ENCODE results near the gene DNM1.
"Not testable (repeated sequence)": the region's sequence is repeated elsewhere in the genome, so short reads cannot be mapped to it uniquely, and the experiment has no call there.

The DNM1 gene

GRCh38 chr9:128169492-128169891 is 33.7 kb upstream of the DNM1 start:
- no peak overlapping the region for H3K27ac ChIP-seq
- DNase-seq (ENCODE audit: low read depth, low spot score), result no peak
- no peak for TF ChIP-seq POLR2AphosphoS5 (IDR thresholded peaks at IDR 0.05; ENCODE audit: borderline replicate concordance, low read depth, low read length)
- no peak for TF ChIP-seq FOXP2 (optimal IDR thresholded peaks at IDR 0.05; ENCODE audit: control extremely low read depth, extremely low read length, insufficient read depth)
- TF ChIP-seq EZH2 (IDR thresholded peaks at IDR 0.05), result no peak
- no peaks in the 10 kb centered on the region for H3K9me3 ChIP-seq (ENCODE audit: low read depth, low read length)
- H3K36me3 ChIP-seq (ENCODE audit: insufficient read depth, low read length), result peaks cover 32% of the 10 kb centered on the region; the same call in 1 of the 2 replicates
- no peak overlapping the region for H3K9ac ChIP-seq (ENCODE audit: insufficient read length)
- H3K4me3 ChIP-seq, result no peak overlapping the region

- DNase-seq (ENCODE audit: low read depth, low spot score), result no peak
- Histone ChIP-seq H3K9me3 (ENCODE audit: low read depth, low read length) (no peaks in the 10 kb centered on the region), H3K27ac (no peak overlapping the region), H3K9ac (ENCODE audit: insufficient read length) (no peak overlapping the region), H3K4me3 (no peak overlapping the region), H3K36me3 (ENCODE audit: insufficient read depth, low read length) (peaks cover 32% of the 10 kb centered on the region; the same call in 1 of the 2 replicates)
- TF ChIP-seq FOXP2 (optimal IDR thresholded peaks at IDR 0.05; ENCODE audit: control extremely low read depth, extremely low read length, insufficient read depth) (no peak), EZH2 (IDR thresholded peaks at IDR 0.05) (no peak), POLR2AphosphoS5 (IDR thresholded peaks at IDR 0.05; ENCODE audit: borderline replicate concordance, low read depth, low read length) (no peak)
These were observed 33.3 kb upstream of the DNM1 start for GRCh38 chr9:128169925-128170324.

GRCh38 chr9:128174062-128174461 is 29.1 kb upstream of the DNM1 start:
- no peaks in the 10 kb centered on the region for H3K9me3 ChIP-seq (ENCODE audit: low read depth, low read length)
- H3K36me3 ChIP-seq (ENCODE audit: insufficient read depth, low read length), result peaks cover 40% of the 10 kb centered on the region; the same call in 1 of the 2 replicates
- TF ChIP-seq EZH2 (IDR thresholded peaks at IDR 0.05) (no peak), FOXP2 (optimal IDR thresholded peaks at IDR 0.05; ENCODE audit: control extremely low read depth, extremely low read length, insufficient read depth) (no peak), POLR2AphosphoS5 (IDR thresholded peaks at IDR 0.05; ENCODE audit: borderline replicate concordance, low read depth, low read length) (no peak)
- H3K4me3 ChIP-seq, result no peak overlapping the region
- H3K9ac ChIP-seq (ENCODE audit: insufficient read length), result no peak overlapping the region
- H3K27ac ChIP-seq, result no peak overlapping the region
- no peak for DNase-seq (ENCODE audit: low read depth, low spot score)

GRCh38 chr9:128175102-128175563 is 28.0 kb upstream of the DNM1 start:
- DNase-seq (ENCODE audit: low read depth, low spot score), result no peak
- Histone ChIP-seq H3K4me3 (no peak overlapping the region), H3K27ac (peak overlapping the region; percentile 59), H3K9me3 (ENCODE audit: low read depth, low read length) (no peaks in the 10 kb centered on the region), H3K9ac (ENCODE audit: insufficient read length) (no peak overlapping the region), H3K36me3 (ENCODE audit: insufficient read depth, low read length) (peaks cover 39% of the 10 kb centered on the region; the same call in 1 of the 2 replicates)
- TF ChIP-seq EZH2 (IDR thresholded peaks at IDR 0.05), result no peak
- TF ChIP-seq FOXP2 (optimal IDR thresholded peaks at IDR 0.05; ENCODE audit: control extremely low read depth, extremely low read length, insufficient read depth), result no peak
- no peak for TF ChIP-seq POLR2AphosphoS5 (IDR thresholded peaks at IDR 0.05; ENCODE audit: borderline replicate concordance, low read depth, low read length)

GRCh38 chr9:128175726-128176125 is 27.5 kb upstream of the DNM1 start:
- H3K4me3 ChIP-seq, result no peak overlapping the region
- TF ChIP-seq FOXP2 (optimal IDR thresholded peaks at IDR 0.05; ENCODE audit: control extremely low read depth, extremely low read length, insufficient read depth), result no peak
- TF ChIP-seq EZH2 (IDR thresholded peaks at IDR 0.05), result no peak
- no peak for TF ChIP-seq POLR2AphosphoS5 (IDR thresholded peaks at IDR 0.05; ENCODE audit: borderline replicate concordance, low read depth, low read length)
- peaks cover 44% of the 10 kb centered on the region; the same call in 1 of the 2 replicates for H3K36me3 ChIP-seq (ENCODE audit: insufficient read depth, low read length)
- H3K9me3 ChIP-seq (ENCODE audit: low read depth, low read length), result no peaks in the 10 kb centered on the region
- no peak overlapping the region for H3K9ac ChIP-seq (ENCODE audit: insufficient read length)
- DNase-seq (ENCODE audit: low read depth, low spot score), result no peak
- H3K27ac ChIP-seq, result peak overlapping the region; percentile 59

DNA sequence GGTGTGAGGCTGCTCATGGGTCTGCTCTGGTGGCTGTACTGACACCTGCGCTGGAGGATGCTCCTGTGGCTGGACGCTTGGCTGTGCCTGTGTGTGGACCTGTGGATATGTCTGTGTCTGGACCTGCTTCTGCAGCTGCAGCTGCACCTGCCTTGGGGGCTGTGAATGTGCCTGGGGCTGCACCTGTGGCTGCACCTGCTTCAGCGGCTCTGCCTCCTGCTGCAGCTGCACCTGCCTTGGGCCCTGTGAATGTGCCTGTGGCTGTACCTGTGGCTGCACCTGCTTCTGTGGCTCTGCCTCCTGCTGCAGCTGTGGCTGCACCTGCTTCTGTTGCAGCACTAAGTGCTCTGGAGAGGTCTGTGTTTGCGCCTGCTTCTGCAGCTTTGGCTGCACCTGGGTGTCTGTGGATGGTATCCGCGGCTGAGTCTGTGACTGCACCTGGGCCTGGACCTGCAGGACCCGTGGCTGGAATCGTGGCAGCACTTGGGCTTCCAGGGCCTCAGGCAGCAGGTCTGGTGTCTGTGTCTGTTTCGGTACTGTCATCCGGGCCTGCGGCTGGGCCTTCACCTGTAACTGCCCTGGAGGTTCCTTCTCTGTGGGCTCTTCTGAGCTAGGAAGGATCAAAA is 24.3 kb upstream of the DNM1 start:
- Histone ChIP-seq H3K36me3 (ENCODE audit: insufficient read depth, low read length) (peaks cover 55% of the 10 kb centered on the region), H3K9ac (ENCODE audit: insufficient read length) (no peak overlapping the region), H3K4me3 (no peak overlapping the region), H3K27ac (no peak overlapping the region), H3K9me3 (ENCODE audit: low read depth, low read length) (no peaks in the 10 kb centered on the region)
- no peak for TF ChIP-seq EZH2 (IDR thresholded peaks at IDR 0.05)
- TF ChIP-seq FOXP2 (optimal IDR thresholded peaks at IDR 0.05; ENCODE audit: control extremely low read depth, extremely low read length, insufficient read depth), result no peak
- TF ChIP-seq POLR2AphosphoS5 (IDR thresholded peaks at IDR 0.05; ENCODE audit: borderline replicate concordance, low read depth, low read length), result no peak
- no peak for DNase-seq (ENCODE audit: low read depth, low spot score)

GRCh38 chr9:128180001-128180400 is 23.2 kb upstream of the DNM1 start:
- peaks cover 54% of the 10 kb centered on the region for H3K36me3 ChIP-seq (ENCODE audit: insufficient read depth, low read length)
- no peak for DNase-seq (ENCODE audit: low read depth, low spot score)
- TF ChIP-seq FOXP2 (optimal IDR thresholded peaks at IDR 0.05; ENCODE audit: control extremely low read depth, extremely low read length, insufficient read depth) (no peak), POLR2AphosphoS5 (IDR thresholded peaks at IDR 0.05; ENCODE audit: borderline replicate concordance, low read depth, low read length) (no peak), EZH2 (IDR thresholded peaks at IDR 0.05) (no peak)

DNA sequence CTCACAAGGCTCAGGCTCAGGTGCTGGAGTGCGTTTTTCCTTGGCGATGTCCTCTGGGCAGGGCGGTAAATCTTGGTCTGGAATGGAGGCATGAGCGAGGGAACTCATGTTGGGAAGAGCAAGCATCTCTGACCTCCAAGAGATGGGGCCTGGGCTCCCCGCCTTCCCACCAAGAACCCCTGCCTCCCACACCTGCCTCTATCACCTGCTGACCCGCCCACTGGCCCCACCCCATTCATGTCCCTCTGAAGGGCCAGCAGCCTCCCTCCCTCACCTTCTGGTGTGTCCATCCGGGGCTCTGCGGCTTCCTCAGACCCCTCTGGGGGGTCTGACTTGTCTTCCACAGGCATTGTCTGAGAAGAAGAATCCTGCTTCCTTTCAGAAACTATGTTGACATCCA is 22.7 kb upstream of the DNM1 start:
- Histone ChIP-seq H3K9me3 (ENCODE audit: low read depth, low read length) (no peaks in the 10 kb centered on the region), H3K27ac (no peak overlapping the region), H3K4me3 (no peak overlapping the region), H3K9ac (ENCODE audit: insufficient read length) (no peak overlapping the region), H3K36me3 (ENCODE audit: insufficient read depth, low read length) (peaks cover 50% of the 10 kb centered on the region)
- DNase-seq (ENCODE audit: low read depth, low spot score), result no peak
- TF ChIP-seq EZH2 (IDR thresholded peaks at IDR 0.05) (no peak), FOXP2 (optimal IDR thresholded peaks at IDR 0.05; ENCODE audit: control extremely low read depth, extremely low read length, insufficient read depth) (no peak), POLR2AphosphoS5 (IDR thresholded peaks at IDR 0.05; ENCODE audit: borderline replicate concordance, low read depth, low read length) (no peak)

More at GRCh38 chr9:128180001-128180400, 23.2 kb upstream of the DNM1 start:
- Histone ChIP-seq H3K9ac (ENCODE audit: insufficient read length) (no peak overlapping the region), H3K9me3 (ENCODE audit: low read depth, low read length) (no peaks in the 10 kb centered on the region), H3K4me3 (no peak overlapping the region), H3K27ac (no peak overlapping the region)

GRCh38 chr9:128181480-128181879 is 21.7 kb upstream of the DNM1 start:
- not testable (repeated sequence) for DNase-seq (ENCODE audit: low read depth, low spot score); H3K9ac ChIP-seq (ENCODE audit: insufficient read length); H3K4me3 ChIP-seq; H3K9me3 ChIP-seq (ENCODE audit: low read depth, low read length); H3K27ac ChIP-seq
- peaks cover 40% of the 10 kb centered on the region for H3K36me3 ChIP-seq (ENCODE audit: insufficient read depth, low read length)
